ENCODE data around the gene CLDN8. TPM values are rescaled to one million over a fixed set of nuclear protein-coding genes. Genes with fewer than 3 reads are reported as not detected.

Gene CLDN8
- total RNA-seq, 2 donors from 2014 or later = not detected

- H3K27me3 Mint-ChIP-seq = peaks cover 3% of the 10 kb centered on the region
- H3K27ac Mint-ChIP-seq = no peak overlapping the region
- no peak for ATAC-seq (replicated peaks)
- H3K9me3 Mint-ChIP-seq = peaks cover 6% of the 10 kb centered on the region
- H3K4me3 Mint-ChIP-seq = no peak overlapping the region
- H3K36me3 Mint-ChIP-seq (ENCODE audit: low read depth) = no peaks in the 10 kb centered on the region
- H3K4me1 Mint-ChIP-seq = no peaks in the 10 kb centered on the region
Measured at GRCh38 chr21:30227633-30228404, 11.9 kb upstream of the CLDN8 start.

- Mint-ChIP-seq H3K36me3 (ENCODE audit: low read depth) (no peaks in the 10 kb centered on the region), H3K4me3 (no peak overlapping the region), H3K27me3 (peaks cover 3% of the 10 kb centered on the region), H3K9me3 (peaks cover 6% of the 10 kb centered on the region), H3K27ac (no peak overlapping the region), H3K4me1 (no peaks in the 10 kb centered on the region)
- no peak for ATAC-seq (replicated peaks)
Measured at GRCh38 chr21:30227128-30227527, 11.2 kb upstream of the CLDN8 start.

- H3K27me3 Mint-ChIP-seq = no peaks in the 10 kb centered on the region
- no peak for ATAC-seq (replicated peaks)
- H3K4me1 Mint-ChIP-seq = no peaks in the 10 kb centered on the region
- H3K36me3 Mint-ChIP-seq (ENCODE audit: low read depth) = no peaks in the 10 kb centered on the region
- no peaks in the 10 kb centered on the region for H3K9me3 Mint-ChIP-seq
- H3K4me3 Mint-ChIP-seq = no peak overlapping the region
- no peak overlapping the region for H3K27ac Mint-ChIP-seq
Measured at GRCh38 chr21:30223596-30223995, 7.7 kb upstream of the CLDN8 start.

GRCh38 chr21:30222724-30223123 lies 6.8 kb upstream of the CLDN8 start:
- Mint-ChIP-seq H3K9me3 (no peaks in the 10 kb centered on the region), H3K36me3 (ENCODE audit: low read depth) (no peaks in the 10 kb centered on the region), H3K4me1 (no peaks in the 10 kb centered on the region), H3K4me3 (no peak overlapping the region), H3K27me3 (no peaks in the 10 kb centered on the region), H3K27ac (no peak overlapping the region)
- ATAC-seq (replicated peaks) = no peak

GRCh38 chr21:30211071-30211470 lies 4.8 kb downstream of the CLDN8 start:
- no peak for ATAC-seq (replicated peaks)
- Mint-ChIP-seq H3K4me3 (no peak overlapping the region), H3K27ac (no peak overlapping the region), H3K9me3 (peaks cover 4% of the 10 kb centered on the region), H3K27me3 (no peaks in the 10 kb centered on the region), H3K4me1 (no peaks in the 10 kb centered on the region), H3K36me3 (ENCODE audit: low read depth) (no peaks in the 10 kb centered on the region)

- H3K4me1 Mint-ChIP-seq = no peaks in the 10 kb centered on the region
- no peak overlapping the region for H3K4me3 Mint-ChIP-seq
- no peaks in the 10 kb centered on the region for H3K36me3 Mint-ChIP-seq (ENCODE audit: low read depth)
- no peaks in the 10 kb centered on the region for H3K27me3 Mint-ChIP-seq
- H3K9me3 Mint-ChIP-seq = peaks cover 4% of the 10 kb centered on the region
- ATAC-seq (replicated peaks) = no peak
- no peak overlapping the region for H3K27ac Mint-ChIP-seq
Measured at GRCh38 chr21:30209601-30210000, 6.3 kb downstream of the CLDN8 start.

GRCh38 chr21:30207252-30207579 lies 8.7 kb downstream of the CLDN8 start:
- no peak overlapping the region for H3K4me3 Mint-ChIP-seq
- no peaks in the 10 kb centered on the region for H3K36me3 Mint-ChIP-seq (ENCODE audit: low read depth)
- H3K27me3 Mint-ChIP-seq = no peaks in the 10 kb centered on the region
- H3K9me3 Mint-ChIP-seq = peaks cover 4% of the 10 kb centered on the region
- H3K4me1 Mint-ChIP-seq = no peaks in the 10 kb centered on the region
- no peak for ATAC-seq (replicated peaks)
- H3K27ac Mint-ChIP-seq = no peak overlapping the region

GRCh38 chr21:30206551-30207251 lies 9.2 kb downstream of the CLDN8 start:
- no peaks in the 10 kb centered on the region for H3K36me3 Mint-ChIP-seq (ENCODE audit: low read depth)
- H3K4me3 Mint-ChIP-seq = no peak overlapping the region
- H3K4me1 Mint-ChIP-seq = no peaks in the 10 kb centered on the region
- H3K27me3 Mint-ChIP-seq = no peaks in the 10 kb centered on the region
- H3K27ac Mint-ChIP-seq = no peak overlapping the region
- H3K9me3 Mint-ChIP-seq = peaks cover 4% of the 10 kb centered on the region
- ATAC-seq (replicated peaks) = no peak

GRCh38 chr21:30200000-30200399 lies 15.9 kb downstream of the CLDN8 start:
- no peaks in the 10 kb centered on the region for H3K4me1 Mint-ChIP-seq
- no peaks in the 10 kb centered on the region for H3K27me3 Mint-ChIP-seq
- no peak overlapping the region for H3K4me3 Mint-ChIP-seq
- H3K27ac Mint-ChIP-seq = no peak overlapping the region
- no peaks in the 10 kb centered on the region for H3K9me3 Mint-ChIP-seq
- H3K36me3 Mint-ChIP-seq (ENCODE audit: low read depth) = no peaks in the 10 kb centered on the region
- no peak for ATAC-seq (replicated peaks)

- no peak overlapping the region for H3K27ac Mint-ChIP-seq
- H3K36me3 Mint-ChIP-seq (ENCODE audit: low read depth) = no peaks in the 10 kb centered on the region
- H3K4me3 Mint-ChIP-seq = no peak overlapping the region
- no peaks in the 10 kb centered on the region for H3K27me3 Mint-ChIP-seq
- no peak for ATAC-seq (replicated peaks)
- no peaks in the 10 kb centered on the region for H3K4me1 Mint-ChIP-seq
- H3K9me3 Mint-ChIP-seq = no peaks in the 10 kb centered on the region
Measured at GRCh38 chr21:30194701-30195299, 21.1 kb downstream of the CLDN8 start.

GRCh38 chr21:30193201-30193600 lies 22.7 kb downstream of the CLDN8 start:
- Mint-ChIP-seq H3K27me3 (no peaks in the 10 kb centered on the region), H3K9me3 (no peaks in the 10 kb centered on the region), H3K36me3 (ENCODE audit: low read depth) (no peaks in the 10 kb centered on the region), H3K27ac (no peak overlapping the region), H3K4me1 (no peaks in the 10 kb centered on the region), H3K4me3 (no peak overlapping the region)
- ATAC-seq (replicated peaks) = no peak

GRCh38 chr21:30190554-30190953 lies 25.3 kb downstream of the CLDN8 start:
- ATAC-seq (replicated peaks) = no peak
- Mint-ChIP-seq H3K9me3 (no peaks in the 10 kb centered on the region), H3K4me1 (no peaks in the 10 kb centered on the region), H3K36me3 (ENCODE audit: low read depth) (no peaks in the 10 kb centered on the region), H3K4me3 (no peak overlapping the region), H3K27me3 (no peaks in the 10 kb centered on the region), H3K27ac (no peak overlapping the region)

GRCh38 chr21:30189773-30190172 lies 26.1 kb downstream of the CLDN8 start:
- ATAC-seq (replicated peaks) = no peak
- Mint-ChIP-seq H3K4me3 (no peak overlapping the region), H3K27ac (no peak overlapping the region), H3K27me3 (no peaks in the 10 kb centered on the region), H3K9me3 (no peaks in the 10 kb centered on the region), H3K4me1 (no peaks in the 10 kb centered on the region), H3K36me3 (ENCODE audit: low read depth) (no peaks in the 10 kb centered on the region)

GRCh38 chr21:30186242-30186641 lies 29.7 kb downstream of the CLDN8 start:
- no peak for ATAC-seq (replicated peaks)
- Mint-ChIP-seq H3K9me3 (no peaks in the 10 kb centered on the region), H3K36me3 (ENCODE audit: low read depth) (no peaks in the 10 kb centered on the region), H3K27me3 (no peaks in the 10 kb centered on the region), H3K4me3 (no peak overlapping the region), H3K4me1 (no peaks in the 10 kb centered on the region), H3K27ac (no peak overlapping the region)

- H3K4me1 Mint-ChIP-seq = no peaks in the 10 kb centered on the region
- H3K27me3 Mint-ChIP-seq = no peaks in the 10 kb centered on the region
- no peak for ATAC-seq (replicated peaks)
- H3K36me3 Mint-ChIP-seq (ENCODE audit: low read depth) = no peaks in the 10 kb centered on the region
- H3K9me3 Mint-ChIP-seq = peaks cover 7% of the 10 kb centered on the region
- no peak overlapping the region for H3K27ac Mint-ChIP-seq
- H3K4me3 Mint-ChIP-seq = no peak overlapping the region
Measured at GRCh38 chr21:30168086-30168485, 47.8 kb downstream of the CLDN8 start.
